ENCODE measurements around the gene ATP13A3. TPM values are rescaled to one million over a fixed set of nuclear protein-coding genes. Genes with fewer than 3 reads are reported as not detected.

The ATP13A3 gene
- total RNA-seq, 6 donors from 2014 or later, result 67.9 to 152 (median 94.6) TPM

DNA sequence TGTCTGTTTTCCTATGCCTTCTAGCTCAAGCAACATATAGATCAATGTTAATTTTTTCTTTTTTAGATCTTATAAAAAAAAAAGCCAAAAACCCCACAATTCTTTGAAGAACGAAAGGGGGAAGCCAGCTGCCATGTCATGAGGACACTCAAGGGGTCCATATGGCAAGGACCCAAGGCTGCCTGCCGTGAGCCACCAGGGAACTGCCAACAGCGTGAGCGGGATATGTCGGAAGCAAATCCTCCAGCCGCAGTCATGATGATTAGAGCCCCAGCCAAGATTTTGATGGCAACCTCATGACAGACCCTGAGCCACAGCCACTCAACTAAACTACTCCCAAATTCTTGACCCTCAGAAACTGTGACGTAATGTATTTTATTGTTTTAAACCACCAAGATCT, 94.2 kb downstream of the ATP13A3 start:
- ATAC-seq (ENCODE audit: low FRiP score in 2 of 2), result no peak

DNA sequence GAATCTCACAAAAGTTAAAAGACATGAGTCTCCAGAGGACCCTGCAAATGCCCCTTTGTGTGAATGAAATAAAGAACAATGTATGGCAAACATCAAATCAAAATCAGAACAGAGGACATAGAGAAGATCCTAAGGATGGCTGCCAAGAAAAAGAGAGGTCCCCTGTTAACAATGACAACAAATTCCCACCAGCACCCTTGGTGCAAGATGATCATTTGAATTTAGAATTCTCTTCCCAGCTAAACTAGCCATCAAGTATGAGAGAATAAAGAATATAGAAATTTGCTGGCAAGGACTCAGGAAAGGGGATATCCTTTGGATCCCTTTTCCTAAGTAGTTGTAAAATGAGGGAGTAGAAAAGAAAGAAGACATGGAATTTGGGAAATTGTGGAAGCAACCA, 96.0 kb downstream of the ATP13A3 start:
- Histone ChIP-seq H3K9me3 (peaks cover 0 to 5% (median 3%) of the 10 kb centered on the region in 4 donors), H3K27me3 (no peaks in the 10 kb centered on the region), H3K4me3 (no peak overlapping the region), H3K4me1 (no peaks in the 10 kb centered on the region), H3K27ac (no peak overlapping the region), H3K36me3 (no peaks in the 10 kb centered on the region)
- no peak for ATAC-seq (ENCODE audit: low FRiP score in 2 of 2)
- no peak for DNase-seq
- TF ChIP-seq POLR2AphosphoS5 (IDR thresholded peaks at IDR 0.05) (no peak), EP300 (IDR thresholded peaks at IDR 0.05) (no peak)
- TF ChIP-seq, protein P1, sequence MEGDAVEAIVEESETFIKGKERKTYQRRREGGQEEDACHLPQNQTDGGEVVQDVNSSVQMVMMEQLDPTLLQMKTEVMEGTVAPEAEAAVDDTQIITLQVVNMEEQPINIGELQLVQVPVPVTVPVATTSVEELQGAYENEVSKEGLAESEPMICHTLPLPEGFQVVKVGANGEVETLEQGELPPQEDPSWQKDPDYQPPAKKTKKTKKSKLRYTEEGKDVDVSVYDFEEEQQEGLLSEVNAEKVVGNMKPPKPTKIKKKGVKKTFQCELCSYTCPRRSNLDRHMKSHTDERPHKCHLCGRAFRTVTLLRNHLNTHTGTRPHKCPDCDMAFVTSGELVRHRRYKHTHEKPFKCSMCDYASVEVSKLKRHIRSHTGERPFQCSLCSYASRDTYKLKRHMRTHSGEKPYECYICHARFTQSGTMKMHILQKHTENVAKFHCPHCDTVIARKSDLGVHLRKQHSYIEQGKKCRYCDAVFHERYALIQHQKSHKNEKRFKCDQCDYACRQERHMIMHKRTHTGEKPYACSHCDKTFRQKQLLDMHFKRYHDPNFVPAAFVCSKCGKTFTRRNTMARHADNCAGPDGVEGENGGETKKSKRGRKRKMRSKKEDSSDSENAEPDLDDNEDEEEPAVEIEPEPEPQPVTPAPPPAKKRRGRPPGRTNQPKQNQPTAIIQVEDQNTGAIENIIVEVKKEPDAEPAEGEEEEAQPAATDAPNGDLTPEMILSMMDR (IDR thresholded peaks at IDR 0.05), result no peak

More for the DNA sequence above, 94.2 kb downstream of the ATP13A3 start:
- TF ChIP-seq POLR2A (IDR thresholded peaks at IDR 0.05), result no peak
- Histone ChIP-seq H3K9me3 (peaks cover 0 to 5% (median 3%) of the 10 kb centered on the region in 4 donors), H3K27me3 (peaks cover 0 to 9% (median 3%) of the 10 kb centered on the region in 4 donors), H3K4me1 (peaks cover 10 to 16% (median 12%) of the 10 kb centered on the region in 4 donors), H3K4me3 (no peak overlapping the region), H3K36me3 (no peaks in the 10 kb centered on the region), H3K27ac (no peak overlapping the region)
- WGBS, 2 donors, result 80 to 90% methylated on average over 7 of the region's 7 CpGs
- no peak for DNase-seq

DNA sequence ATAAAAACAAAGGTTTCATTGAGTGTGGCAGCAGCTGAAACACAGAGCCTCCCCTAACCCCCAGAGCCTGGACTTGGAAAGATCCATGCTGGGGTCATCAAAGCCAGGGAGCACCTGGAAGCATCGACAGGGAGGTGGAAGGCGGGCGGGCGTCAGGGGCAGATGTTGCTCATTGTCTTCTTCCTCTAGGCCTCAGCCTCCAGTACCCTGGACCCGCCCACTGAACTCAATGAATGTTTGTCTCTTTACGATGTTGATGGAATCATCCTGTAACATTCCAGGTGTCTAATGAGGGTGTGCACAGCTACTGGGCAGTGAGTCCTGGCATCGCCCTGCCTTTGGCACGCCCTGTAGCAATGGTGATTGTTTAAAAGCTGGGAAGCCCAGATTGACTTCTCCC, 97.5 kb downstream of the ATP13A3 start:
- 94 to 95% methylated on average over 8 of the region's 8 CpGs for WGBS, 2 donors
- Histone ChIP-seq H3K27ac (no peak overlapping the region), H3K36me3 (no peaks in the 10 kb centered on the region), H3K9me3 (peaks cover 0 to 5% (median 3%) of the 10 kb centered on the region in 4 donors), H3K4me1 (no peaks in the 10 kb centered on the region), H3K4me3 (no peak overlapping the region), H3K27me3 (no peaks in the 10 kb centered on the region)
- TF ChIP-seq POLR2A (IDR thresholded peaks at IDR 0.05) (no peak), POLR2AphosphoS5 (IDR thresholded peaks at IDR 0.05) (no peak)
- TF ChIP-seq, protein P1 (IDR thresholded peaks at IDR 0.05), result no peak
- no peak for ATAC-seq (ENCODE audit: low FRiP score in 2 of 2)
- no peak for DNase-seq

DNA sequence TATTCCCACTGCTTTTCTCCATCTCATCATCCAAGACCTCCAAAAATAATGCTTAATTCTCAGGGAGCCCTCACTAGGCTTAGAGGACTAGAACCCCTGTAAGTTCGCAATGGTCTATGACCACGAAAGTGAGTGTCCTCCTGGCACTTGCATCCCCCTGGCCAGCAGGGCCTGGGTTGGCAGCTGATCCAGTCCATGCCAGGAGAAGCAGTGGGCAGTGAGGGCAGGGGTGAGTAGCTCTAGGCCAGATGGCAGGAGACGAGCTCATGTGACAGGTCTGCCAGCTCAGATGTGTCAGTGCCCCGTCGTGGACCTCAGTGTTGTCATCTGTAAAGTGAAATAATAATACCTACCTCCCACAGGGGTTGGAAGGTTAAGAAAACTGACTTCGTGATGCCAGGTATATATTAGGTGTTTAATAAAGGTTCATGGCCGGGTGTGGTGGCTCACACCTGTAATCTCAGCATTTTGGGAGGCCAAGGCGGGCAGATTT, 98.8 kb downstream of the ATP13A3 start:
- no peaks in the 10 kb centered on the region for H3K4me1 ChIP-seq
- TF ChIP-seq EP300 (IDR thresholded peaks at IDR 0.05), result no peak
- TF ChIP-seq, protein P1 (IDR thresholded peaks at IDR 0.05), result no peak
- TF ChIP-seq POLR2A (IDR thresholded peaks at IDR 0.05), result no peak
- TF ChIP-seq POLR2AphosphoS5 (IDR thresholded peaks at IDR 0.05), result no peak
- no peak for DNase-seq
- no peaks in the 10 kb centered on the region for H3K36me3 ChIP-seq
- H3K9me3 ChIP-seq, result peaks cover 0 to 5% (median 3%) of the 10 kb centered on the region in 4 donors
- H3K4me3 ChIP-seq, result no peak overlapping the region
- ATAC-seq (ENCODE audit: low FRiP score in 2 of 2), result no peak
- H3K27me3 ChIP-seq, result no peaks in the 10 kb centered on the region
- WGBS, 2 donors, result 95% methylated on average over 8 of the region's 8 CpGs
- no peak overlapping the region for H3K27ac ChIP-seq

DNA sequence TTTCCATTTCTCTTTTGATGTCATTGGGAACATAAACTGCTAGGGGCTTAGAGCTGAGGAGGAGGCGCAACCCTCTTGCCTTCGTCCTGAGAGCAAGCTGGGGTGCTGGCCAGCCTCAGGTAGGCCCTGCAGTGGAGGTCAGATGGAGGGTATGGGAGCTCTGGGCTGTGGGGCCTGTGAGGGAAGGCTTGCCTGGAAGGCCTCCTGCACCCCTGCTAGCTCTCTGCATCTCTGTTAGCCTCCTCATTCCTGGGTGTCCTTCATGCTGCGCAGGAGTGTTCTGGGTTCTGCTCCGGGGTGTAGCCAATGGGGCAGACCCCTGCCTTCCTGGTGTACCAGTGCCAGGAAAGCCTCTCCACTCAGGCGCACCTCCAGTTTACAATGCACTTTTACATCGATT, 99.5 kb downstream of the ATP13A3 start:
- DNase-seq, result no peak
- TF ChIP-seq POLR2A (IDR thresholded peaks at IDR 0.05) (no peak), EP300 (IDR thresholded peaks at IDR 0.05) (no peak), POLR2AphosphoS5 (IDR thresholded peaks at IDR 0.05) (no peak)
- TF ChIP-seq, protein P1 (IDR thresholded peaks at IDR 0.05), result no peak

More for the DNA sequence above, 99.5 kb downstream of the ATP13A3 start:
- ATAC-seq (ENCODE audit: low FRiP score in 2 of 2), result no peak
- Histone ChIP-seq H3K36me3 (no peaks in the 10 kb centered on the region), H3K9me3 (peaks cover 0 to 5% (median 3%) of the 10 kb centered on the region in 4 donors), H3K4me1 (no peaks in the 10 kb centered on the region), H3K27me3 (no peaks in the 10 kb centered on the region), H3K27ac (no peak overlapping the region), H3K4me3 (no peak overlapping the region)
- 94 to 99% methylated on average over 6 of the region's 6 CpGs for WGBS, 2 donors

Measured in upper lobe of left lung (tissue), 6 donors.